Skeletal muscle satellite cell (primary cell): ENCODE measurements around the gene FBXL19.
"Not testable (repeated sequence)": the region's sequence is repeated elsewhere in the genome, so short reads cannot be mapped to it uniquely, and the experiment has no call there.

ENCODE experiments used
- H3K27me3 ChIP-seq: 2 replicates; pipeline ENCODE4 v1.7.0; 2013; ENCODE audit warnings: low read length; ENCODE audit not compliant: control insufficient read depth, insufficient read depth
- H3K36me3 ChIP-seq: 2 replicates; pipeline ENCODE4 v1.7.0; 2013; ENCODE audit warnings: mild to moderate bottlenecking, control low read depth, low read length; ENCODE audit not compliant: insufficient read depth
- H3K4me1 ChIP-seq: 2 replicates; pipeline ENCODE4 v1.7.0; 2013; ENCODE audit warnings: low read length; ENCODE audit not compliant: control insufficient read depth, insufficient read depth
- H3K4me2 ChIP-seq: 2 replicates; pipeline ENCODE4 v1.7.0; 2013; ENCODE audit warnings: mild to moderate bottlenecking, low read length
- H3K4me3 ChIP-seq: 2 replicates; pipeline ENCODE4 v1.7.0; 2013; ENCODE audit warnings: low read length
- H3K9ac ChIP-seq: 2 replicates; pipeline ENCODE4 v1.7.0; 2013; ENCODE audit warnings: mild to moderate bottlenecking, low read depth, low read length, moderate library complexity
- H3K9me3 ChIP-seq: replicated peaks from 2 replicates; pipeline ENCODE4 v1.7.0; 2013; ENCODE audit warnings: mild to moderate bottlenecking, control low read depth, low read length

Gene FBXL19

GRCh38 chr16:30925995-30926811 is 2.8 kb downstream of the FBXL19 start:
- Histone ChIP-seq H3K4me2 (no peak overlapping the region), H3K36me3 (peaks cover 24% of the 10 kb centered on the region), H3K4me3 (no peak overlapping the region), H3K9ac (no peak overlapping the region), H3K27me3 (no peaks in the 10 kb centered on the region), H3K4me1 (peaks cover 10% of the 10 kb centered on the region), H3K9me3 (no peaks in the 10 kb centered on the region)

- no peaks in the 10 kb centered on the region for H3K27me3 ChIP-seq
- H3K9me3 ChIP-seq = no peaks in the 10 kb centered on the region
- H3K36me3 ChIP-seq = peaks cover 30% of the 10 kb centered on the region
- H3K4me1 ChIP-seq = peaks cover 6% of the 10 kb centered on the region
- H3K4me3 ChIP-seq = no peak overlapping the region
- H3K9ac ChIP-seq = no peak overlapping the region
- H3K4me2 ChIP-seq = no peak overlapping the region
Measured at GRCh38 chr16:30926937-30927788, 3.8 kb downstream of the FBXL19 start.

DNA sequence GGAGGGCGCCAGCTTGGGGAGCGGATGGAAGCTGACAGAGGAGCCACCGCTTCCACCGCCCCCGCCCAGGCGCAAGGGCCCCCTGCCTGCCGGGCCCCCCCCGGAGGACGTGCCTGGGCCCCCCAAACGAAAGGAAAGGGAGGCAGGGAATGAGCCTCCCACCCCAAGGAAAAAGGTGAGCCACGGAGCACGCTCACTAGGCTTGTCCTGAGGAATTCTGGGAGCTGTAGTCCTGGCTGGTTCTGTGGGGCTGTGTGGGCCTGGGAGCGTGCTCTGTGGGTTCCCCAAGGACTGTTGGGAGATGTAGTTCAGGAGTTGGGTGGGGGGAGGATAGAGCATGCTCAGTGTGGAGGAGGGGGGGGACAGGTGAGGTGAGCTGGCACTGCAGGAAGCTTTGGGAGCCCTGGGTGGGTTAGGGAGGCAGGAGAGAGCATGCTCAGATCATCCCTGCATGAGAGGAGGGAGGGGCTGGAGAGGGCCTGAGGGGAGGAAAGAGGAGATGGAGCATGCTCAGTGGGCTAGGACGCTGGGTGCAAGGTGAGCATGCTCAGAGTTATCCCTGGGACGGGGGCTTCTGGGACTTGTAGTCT is 4.5 kb downstream of the FBXL19 start:
- H3K36me3 ChIP-seq = peaks cover 33% of the 10 kb centered on the region
- H3K9me3 ChIP-seq = no peaks in the 10 kb centered on the region
- H3K4me2 ChIP-seq = no peak overlapping the region
- H3K9ac ChIP-seq = no peak overlapping the region
- H3K27me3 ChIP-seq = no peaks in the 10 kb centered on the region
- H3K4me3 ChIP-seq = no peak overlapping the region
- H3K4me1 ChIP-seq = peaks cover 6% of the 10 kb centered on the region

- Histone ChIP-seq H3K4me2 (no peak overlapping the region), H3K9me3 (no peaks in the 10 kb centered on the region), H3K9ac (no peak overlapping the region), H3K27me3 (no peaks in the 10 kb centered on the region), H3K4me1 (peaks cover 6% of the 10 kb centered on the region), H3K4me3 (no peak overlapping the region), H3K36me3 (peaks cover 33% of the 10 kb centered on the region)
Measured at GRCh38 chr16:30928390-30928789, 5.0 kb downstream of the FBXL19 start.

DNA sequence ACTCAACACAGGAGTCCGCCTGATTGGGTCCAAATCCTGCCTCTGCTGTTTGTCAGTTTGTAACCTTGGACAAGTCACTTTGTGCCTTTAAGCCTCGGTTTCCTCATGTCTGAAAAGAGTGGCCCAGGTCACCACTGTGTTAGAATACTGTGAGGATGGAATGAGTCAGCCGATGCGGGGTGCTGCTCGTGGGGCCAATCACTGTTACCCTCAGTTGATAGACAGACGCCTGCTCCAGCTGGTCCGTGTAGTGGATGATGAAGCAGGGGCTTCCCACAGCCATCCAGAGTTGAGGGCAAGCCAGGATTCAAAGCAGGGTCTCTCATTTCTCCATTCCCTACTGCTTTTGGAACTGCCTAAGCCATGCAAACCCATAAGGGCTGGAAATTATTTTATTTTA is 5.8 kb downstream of the FBXL19 start:
- Histone ChIP-seq H3K4me3 (no peak overlapping the region), H3K36me3 (peaks cover 33% of the 10 kb centered on the region), H3K27me3 (no peaks in the 10 kb centered on the region), H3K4me2 (no peak overlapping the region), H3K4me1 (peaks cover 6% of the 10 kb centered on the region), H3K9me3 (no peaks in the 10 kb centered on the region), H3K9ac (no peak overlapping the region)

- Histone ChIP-seq H3K4me1 (peaks cover 3% of the 10 kb centered on the region), H3K4me2 (no peak overlapping the region), H3K9ac (no peak overlapping the region), H3K36me3 (peaks cover 40% of the 10 kb centered on the region), H3K4me3 (no peak overlapping the region), H3K9me3 (no peaks in the 10 kb centered on the region), H3K27me3 (no peaks in the 10 kb centered on the region)
Measured at GRCh38 chr16:30930160-30930571, 6.8 kb downstream of the FBXL19 start.

DNA sequence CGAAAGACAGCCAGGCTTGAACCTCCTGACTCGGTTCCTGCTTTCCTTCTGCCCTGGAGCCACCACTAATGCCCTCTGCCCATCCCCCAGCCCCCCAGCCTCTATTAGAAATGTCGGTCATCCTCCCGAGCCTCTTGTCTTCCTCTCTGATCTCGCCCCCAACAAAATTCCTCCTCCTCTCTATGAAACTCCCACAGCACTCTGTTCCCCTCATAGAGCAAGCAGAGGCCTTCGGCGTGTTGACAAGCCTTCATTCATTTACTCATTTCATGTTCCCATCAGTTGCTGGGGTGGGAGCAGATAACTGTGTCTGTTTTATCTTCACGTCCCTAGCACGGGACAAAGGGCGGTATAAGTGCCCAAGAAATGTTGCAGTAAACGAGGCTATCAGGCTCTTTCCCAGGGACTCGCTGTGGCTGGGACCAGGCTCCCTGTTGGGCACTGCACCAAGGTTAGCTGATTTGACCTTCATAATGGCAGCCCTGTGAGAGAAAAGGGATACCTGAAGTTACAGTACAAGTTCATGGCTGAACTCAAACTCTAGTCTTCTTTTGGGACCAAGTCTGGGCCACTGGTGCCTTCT is 7.8 kb downstream of the FBXL19 start:
- Histone ChIP-seq H3K27me3 (no peaks in the 10 kb centered on the region), H3K36me3 (peaks cover 44% of the 10 kb centered on the region), H3K4me3 (no peak overlapping the region), H3K4me1 (no peaks in the 10 kb centered on the region), H3K4me2 (no peak overlapping the region), H3K9ac (no peak overlapping the region), H3K9me3 (no peaks in the 10 kb centered on the region)

- Histone ChIP-seq H3K4me1 (no peaks in the 10 kb centered on the region), H3K9ac (no peak overlapping the region), H3K4me3 (no peak overlapping the region), H3K4me2 (no peak overlapping the region), H3K9me3 (no peaks in the 10 kb centered on the region), H3K27me3 (no peaks in the 10 kb centered on the region), H3K36me3 (peaks cover 33% of the 10 kb centered on the region)
Measured at GRCh38 chr16:30934827-30935557, 11.6 kb downstream of the FBXL19 start.

GRCh38 chr16:30937692-30938091 is 14.3 kb downstream of the FBXL19 start:
- peaks cover 22% of the 10 kb centered on the region for H3K36me3 ChIP-seq

GRCh38 chr16:30939571-30939970 is 16.2 kb downstream of the FBXL19 start:
- H3K4me2 ChIP-seq, H3K9me3 ChIP-seq, H3K4me3 ChIP-seq, H3K9ac ChIP-seq, H3K27me3 ChIP-seq, H3K4me1 ChIP-seq: not testable (repeated sequence)
- H3K36me3 ChIP-seq = peaks cover 34% of the 10 kb centered on the region

More at GRCh38 chr16:30937692-30938091, 14.3 kb downstream of the FBXL19 start:
- peaks cover 6% of the 10 kb centered on the region for H3K4me1 ChIP-seq
- no peak overlapping the region for H3K4me3 ChIP-seq
- H3K9me3 ChIP-seq = no peaks in the 10 kb centered on the region
- H3K4me2 ChIP-seq = no peak overlapping the region
- H3K27me3 ChIP-seq = no peaks in the 10 kb centered on the region
- no peak overlapping the region for H3K9ac ChIP-seq
